ENCODE measurements around the gene ADGRV1. TPM values are rescaled to one million over a fixed set of nuclear protein-coding genes. Genes with fewer than 3 reads are reported as not detected.

ADGRV1 gene
- polyA plus RNA-seq, 1 donor from 2014 or later: 3.7 TPM

DNA sequence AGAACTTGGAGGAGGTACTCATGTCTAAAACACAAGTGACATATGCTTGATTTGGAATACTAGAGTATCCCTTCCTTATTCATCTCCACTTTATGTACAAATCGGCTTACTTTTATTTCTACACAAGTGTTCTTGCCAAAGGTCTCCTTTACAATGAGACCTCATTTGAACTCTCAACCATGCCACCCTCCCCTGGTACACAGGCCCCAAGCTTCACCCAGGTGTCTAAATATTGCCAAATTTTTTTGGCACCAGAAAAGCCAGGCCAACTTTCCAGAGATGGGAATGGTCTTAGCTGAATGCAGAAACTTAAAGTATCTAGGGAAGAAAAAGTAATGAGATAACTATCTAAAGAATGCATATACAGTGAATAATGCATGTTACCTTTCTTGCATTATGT lies 48.2 kb upstream of the ADGRV1 start:
- no peaks in the 10 kb centered on the region for H4K20me1 ChIP-seq (ENCODE audit: insufficient read depth)
- no peaks in the 10 kb centered on the region for H3K79me2 ChIP-seq (replicated peaks; ENCODE audit: insufficient read depth, low read length)
- H3K4me2 ChIP-seq (ENCODE audit: low read length): no peak overlapping the region
- H3K27ac ChIP-seq (ENCODE audit: low read length): no peak overlapping the region
- H3F3A ChIP-seq (ENCODE audit: insufficient read depth, low read length, poor library complexity, severe bottlenecking): no peaks in the 10 kb centered on the region
- no peaks in the 10 kb centered on the region for H3K36me3 ChIP-seq (ENCODE audit: insufficient read depth, low read length)
- H3K9me3 ChIP-seq (ENCODE audit: low read length): no peaks in the 10 kb centered on the region
- H3K9ac ChIP-seq (ENCODE audit: low read length): no peak overlapping the region
- no peaks in the 10 kb centered on the region for H3K9me2 ChIP-seq (ENCODE audit: insufficient read depth, low read length)
- H2AFZ ChIP-seq (ENCODE audit: low read depth, low read length): no peak overlapping the region
- H3K27me3 ChIP-seq (ENCODE audit: insufficient read depth, low read depth, low read length): no peaks in the 10 kb centered on the region
- TF ChIP-seq TAF1 (IDR thresholded peaks at IDR 0.05; ENCODE audit: low read depth): no peak
- TF ChIP-seq RAD21 (conservative IDR thresholded peaks at IDR 0.05): no peak
- no peak for TF ChIP-seq EP300 (conservative IDR thresholded peaks at IDR 0.05; ENCODE audit: poor library complexity, severe bottlenecking)
- TF ChIP-seq, protein P1, sequence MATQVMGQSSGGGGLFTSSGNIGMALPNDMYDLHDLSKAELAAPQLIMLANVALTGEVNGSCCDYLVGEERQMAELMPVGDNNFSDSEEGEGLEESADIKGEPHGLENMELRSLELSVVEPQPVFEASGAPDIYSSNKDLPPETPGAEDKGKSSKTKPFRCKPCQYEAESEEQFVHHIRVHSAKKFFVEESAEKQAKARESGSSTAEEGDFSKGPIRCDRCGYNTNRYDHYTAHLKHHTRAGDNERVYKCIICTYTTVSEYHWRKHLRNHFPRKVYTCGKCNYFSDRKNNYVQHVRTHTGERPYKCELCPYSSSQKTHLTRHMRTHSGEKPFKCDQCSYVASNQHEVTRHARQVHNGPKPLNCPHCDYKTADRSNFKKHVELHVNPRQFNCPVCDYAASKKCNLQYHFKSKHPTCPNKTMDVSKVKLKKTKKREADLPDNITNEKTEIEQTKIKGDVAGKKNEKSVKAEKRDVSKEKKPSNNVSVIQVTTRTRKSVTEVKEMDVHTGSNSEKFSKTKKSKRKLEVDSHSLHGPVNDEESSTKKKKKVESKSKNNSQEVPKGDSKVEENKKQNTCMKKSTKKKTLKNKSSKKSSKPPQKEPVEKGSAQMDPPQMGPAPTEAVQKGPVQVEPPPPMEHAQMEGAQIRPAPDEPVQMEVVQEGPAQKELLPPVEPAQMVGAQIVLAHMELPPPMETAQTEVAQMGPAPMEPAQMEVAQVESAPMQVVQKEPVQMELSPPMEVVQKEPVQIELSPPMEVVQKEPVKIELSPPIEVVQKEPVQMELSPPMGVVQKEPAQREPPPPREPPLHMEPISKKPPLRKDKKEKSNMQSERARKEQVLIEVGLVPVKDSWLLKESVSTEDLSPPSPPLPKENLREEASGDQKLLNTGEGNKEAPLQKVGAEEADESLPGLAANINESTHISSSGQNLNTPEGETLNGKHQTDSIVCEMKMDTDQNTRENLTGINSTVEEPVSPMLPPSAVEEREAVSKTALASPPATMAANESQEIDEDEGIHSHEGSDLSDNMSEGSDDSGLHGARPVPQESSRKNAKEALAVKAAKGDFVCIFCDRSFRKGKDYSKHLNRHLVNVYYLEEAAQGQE (IDR thresholded peaks at IDR 0.05; ENCODE audit: borderline replicate concordance): no peak
- TF ChIP-seq MXI1 (conservative IDR thresholded peaks at IDR 0.05; ENCODE audit: poor library complexity, severe bottlenecking): no peak
- no peak for TF ChIP-seq SMC3 (conservative IDR thresholded peaks at IDR 0.05; ENCODE audit: poor library complexity)
- TF ChIP-seq, protein P2, sequence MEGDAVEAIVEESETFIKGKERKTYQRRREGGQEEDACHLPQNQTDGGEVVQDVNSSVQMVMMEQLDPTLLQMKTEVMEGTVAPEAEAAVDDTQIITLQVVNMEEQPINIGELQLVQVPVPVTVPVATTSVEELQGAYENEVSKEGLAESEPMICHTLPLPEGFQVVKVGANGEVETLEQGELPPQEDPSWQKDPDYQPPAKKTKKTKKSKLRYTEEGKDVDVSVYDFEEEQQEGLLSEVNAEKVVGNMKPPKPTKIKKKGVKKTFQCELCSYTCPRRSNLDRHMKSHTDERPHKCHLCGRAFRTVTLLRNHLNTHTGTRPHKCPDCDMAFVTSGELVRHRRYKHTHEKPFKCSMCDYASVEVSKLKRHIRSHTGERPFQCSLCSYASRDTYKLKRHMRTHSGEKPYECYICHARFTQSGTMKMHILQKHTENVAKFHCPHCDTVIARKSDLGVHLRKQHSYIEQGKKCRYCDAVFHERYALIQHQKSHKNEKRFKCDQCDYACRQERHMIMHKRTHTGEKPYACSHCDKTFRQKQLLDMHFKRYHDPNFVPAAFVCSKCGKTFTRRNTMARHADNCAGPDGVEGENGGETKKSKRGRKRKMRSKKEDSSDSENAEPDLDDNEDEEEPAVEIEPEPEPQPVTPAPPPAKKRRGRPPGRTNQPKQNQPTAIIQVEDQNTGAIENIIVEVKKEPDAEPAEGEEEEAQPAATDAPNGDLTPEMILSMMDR (IDR thresholded peaks at IDR 0.05; ENCODE audit: poor library complexity, severe bottlenecking): no peak
- TF ChIP-seq POLR2AphosphoS5 (IDR thresholded peaks at IDR 0.05): no peak
- no peak for TF ChIP-seq EZH2 (IDR thresholded peaks at IDR 0.05; ENCODE audit: borderline replicate concordance, insufficient read depth, low read length, poor library complexity, severe bottlenecking)
- H3K4me3 ChIP-seq (ENCODE audit: low read length): no peak overlapping the region

DNA sequence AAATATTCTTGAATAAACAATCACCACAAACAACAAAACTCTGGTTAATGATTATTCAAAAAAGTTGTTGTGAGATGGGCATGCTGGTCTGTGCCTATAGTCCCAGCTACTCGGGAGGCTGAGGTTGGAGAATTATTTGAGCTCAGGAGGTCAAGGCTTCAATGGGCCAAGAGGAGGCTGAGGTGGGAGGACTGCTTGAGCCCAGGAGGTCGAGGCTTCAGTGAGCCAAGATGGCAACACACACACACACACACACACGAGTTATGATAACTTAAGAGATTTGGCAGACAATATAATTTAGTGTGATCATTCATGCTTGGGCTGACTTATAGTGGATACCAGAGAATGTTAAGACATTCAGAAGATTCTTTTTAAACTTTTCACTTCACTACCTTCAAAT lies 44.1 kb upstream of the ADGRV1 start:
- H3K4me3 ChIP-seq (ENCODE audit: low read length): no peak overlapping the region
- no peaks in the 10 kb centered on the region for H3K9me2 ChIP-seq (ENCODE audit: insufficient read depth, low read length)
- H3K4me2 ChIP-seq (ENCODE audit: low read length): no peak overlapping the region
- no peaks in the 10 kb centered on the region for H3K9me3 ChIP-seq (ENCODE audit: low read length)
- no peak overlapping the region for H3K27ac ChIP-seq (ENCODE audit: low read length)
- H3K79me2 ChIP-seq (replicated peaks; ENCODE audit: insufficient read depth, low read length): no peaks in the 10 kb centered on the region
- H3K9ac ChIP-seq (ENCODE audit: low read length): no peak overlapping the region
- TF ChIP-seq, protein P1 (IDR thresholded peaks at IDR 0.05; ENCODE audit: borderline replicate concordance): no peak
- TF ChIP-seq EZH2 (IDR thresholded peaks at IDR 0.05; ENCODE audit: borderline replicate concordance, insufficient read depth, low read length, poor library complexity, severe bottlenecking) (no peak), TAF1 (IDR thresholded peaks at IDR 0.05; ENCODE audit: low read depth) (no peak), RAD21 (conservative IDR thresholded peaks at IDR 0.05) (no peak), EP300 (conservative IDR thresholded peaks at IDR 0.05; ENCODE audit: poor library complexity, severe bottlenecking) (no peak), POLR2AphosphoS5 (IDR thresholded peaks at IDR 0.05) (no peak), MXI1 (conservative IDR thresholded peaks at IDR 0.05; ENCODE audit: poor library complexity, severe bottlenecking) (no peak), SMC3 (conservative IDR thresholded peaks at IDR 0.05; ENCODE audit: poor library complexity) (no peak)
- TF ChIP-seq, protein P2 (IDR thresholded peaks at IDR 0.05; ENCODE audit: poor library complexity, severe bottlenecking): no peak
- no peaks in the 10 kb centered on the region for H4K20me1 ChIP-seq (ENCODE audit: insufficient read depth)
- no peak overlapping the region for H2AFZ ChIP-seq (ENCODE audit: low read depth, low read length)
- no peaks in the 10 kb centered on the region for H3K27me3 ChIP-seq (ENCODE audit: insufficient read depth, low read depth, low read length)
- H3F3A ChIP-seq (ENCODE audit: insufficient read depth, low read length, poor library complexity, severe bottlenecking): no peaks in the 10 kb centered on the region
- no peaks in the 10 kb centered on the region for H3K36me3 ChIP-seq (ENCODE audit: insufficient read depth, low read length)

All from neural cell (in vitro differentiated cells).